Measurements from ENCODE around the gene PRKAR1B.

The PRKAR1B gene

GRCh38 chr7:503575-504111, 223.4 kb downstream of the PRKAR1B start:
- DNase-seq = no peak

GRCh38 chr7:502296-502695, 224.8 kb downstream of the PRKAR1B start:
- no peak for DNase-seq

DNA sequence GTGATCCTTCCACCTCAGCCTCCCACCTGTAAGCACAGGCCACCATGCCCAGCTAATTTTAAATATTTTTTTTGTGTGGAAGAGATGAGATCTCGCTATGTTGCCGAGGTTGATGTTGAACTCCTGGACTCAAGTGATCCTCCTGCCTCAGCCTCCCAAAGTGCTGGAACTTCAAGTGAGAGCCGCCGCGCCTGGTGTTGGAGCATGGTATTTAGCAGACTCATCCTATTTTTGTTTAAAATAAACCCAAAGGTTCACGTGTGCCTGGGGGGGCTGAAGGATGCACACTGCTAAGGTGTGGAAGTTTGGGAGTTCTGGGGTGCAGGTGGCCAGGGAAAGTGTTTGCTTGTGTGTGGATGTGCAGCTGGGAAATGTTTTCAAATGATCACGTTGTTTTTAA, 225.6 kb downstream of the PRKAR1B start:
- DNase-seq = no peak

GRCh38 chr7:500521-501420, 226.3 kb downstream of the PRKAR1B start:
- DNase-seq = no peak

DNA sequence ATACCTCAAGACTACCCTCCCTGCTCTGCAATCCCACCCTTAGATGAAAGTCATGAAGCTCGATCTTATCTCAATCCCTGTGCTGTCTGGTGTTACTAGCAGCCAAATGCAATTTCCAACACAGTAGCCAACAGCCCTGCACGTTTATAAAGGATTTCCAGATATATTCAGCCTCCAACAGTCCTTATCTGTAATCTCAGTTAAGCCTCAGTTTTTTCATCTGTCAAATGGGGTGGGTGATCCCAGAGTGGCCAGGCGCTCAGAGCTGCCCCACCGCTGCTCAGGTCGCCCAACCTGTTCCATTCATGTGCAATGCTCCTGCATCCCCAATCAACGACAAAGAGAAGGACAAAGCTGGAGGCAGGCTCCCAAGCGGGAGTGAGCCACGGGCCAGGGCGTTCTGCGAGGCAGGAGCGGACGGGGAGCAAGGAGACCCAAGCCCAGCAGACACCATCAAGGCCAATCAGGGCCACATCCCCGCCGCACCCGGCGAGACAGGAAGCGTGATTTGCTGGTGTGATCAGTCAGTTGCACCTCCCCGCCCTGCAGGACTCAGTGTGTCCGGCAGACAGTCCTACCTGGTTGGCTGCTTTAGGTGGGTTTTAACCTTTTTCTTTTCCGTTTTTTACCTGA, 227.1 kb downstream of the PRKAR1B start:
- no peak for DNase-seq

All from hematopoietic multipotent progenitor cell treated with erythropoietin and hydrocortisone succinate and interleukin-3 and kit ligand, for 6 days (in vitro differentiated cells).